Vagina (tissue), 2 donors: ENCODE results near the gene NFIX. TPM values are rescaled to one million over a fixed set of nuclear protein-coding genes. Genes with fewer than 3 reads are reported as not detected.
A peak's percentile ranks its signal among the peaks of the same experiment; 100 is the strongest.

Experiments used
- DNase-seq, 2 donors: peaks; one replicate each; pipeline ENCODE4 v3.0.0-alpha.2; 2017; ENCODE audit errors: extremely low spot score in 2 of 2
- H3K27ac ChIP-seq: fragments of 200-600 bp; sonication (generic); one replicate; pipeline ENCODE4 v1.5.1; 2019
- H3K27me3 ChIP-seq: fragments of 200-600 bp; sonication (generic); one replicate; pipeline ENCODE4 v1.5.1; 2019
- H3K36me3 ChIP-seq, 2 donors: fragments of 200-600 bp; sonication (generic); one replicate each; pipeline ENCODE4 v1.5.1; 2017 to 2019
- H3K4me1 ChIP-seq: fragments of 200-600 bp; sonication (generic); one replicate; pipeline ENCODE4 v1.5.1; 2019
- H3K4me3 ChIP-seq, 2 donors: fragments of 200-600 bp; sonication (generic); 1 replicate in 1 of 2; 2 replicates in 1 of 2; pipeline ENCODE4 v1.5.1; 2016 to 2019
- H3K9me3 ChIP-seq: fragments of 200-600 bp; sonication (generic); one replicate; pipeline ENCODE4 v1.5.1; 2019
- CTCF ChIP-seq, 3 experiments: fragments of 450-650 bp in 2 of 3; fragments of 200-600 bp in 1 of 3; sonication (generic) in 1 of 3; IDR thresholded peaks; one replicate each; pipeline ENCODE4 v1.5.1; 2017 to 2019; ENCODE audit warnings: antibody characterized with exemption in 3 of 3, mild to moderate bottlenecking in 2 of 3, moderate library complexity in 2 of 3
- POLR2A ChIP-seq, 2 donors: fragments of 450-650 bp; IDR thresholded peaks; one replicate each; pipeline ENCODE4 v1.6.1; 2017; ENCODE audit warnings: antibody characterized with exemption in 2 of 2, mild to moderate bottlenecking in 2 of 2, moderate library complexity in 2 of 2
- POLR2AphosphoS5 ChIP-seq, 2 donors: sonication (generic); formaldehyde crosslinking; IDR thresholded peaks; one replicate each; pipeline ENCODE4 v1.9.0; 2017; ENCODE audit warnings: antibody characterized with exemption in 2 of 2, mild to moderate bottlenecking in 2 of 2, low read depth in 1 of 2; ENCODE audit not compliant: insufficient read depth in 1 of 2
- intact Hi-C: fragments of 100-400 bp; cut with DNase I; formaldehyde crosslinking; loops from one replicate; pipeline ENCODE4 v1.15.1; 2023
- total RNA-seq: library from RNA; depleted of rRNA; stranded (reverse); fragments of >200 nt; gene quantifications from one replicate; pipeline ENCODE4 v1.2.3, GENCODE V29; 2016

NFIX gene
- total RNA-seq, 1 donor from 2014 or later: 81.8 TPM

- no peak overlapping the region for H3K4me3 ChIP-seq
- peaks cover 70% of the 10 kb centered on the region for H3K4me1 ChIP-seq
- TF ChIP-seq POLR2AphosphoS5 (IDR thresholded peaks at IDR 0.05; ENCODE audit: insufficient read depth in 1 of 2, low read depth in 1 of 2) (peak; percentile 30 to 85), POLR2A (IDR thresholded peaks at IDR 0.05) (no peak)
- DNase-seq: no peak
- no peaks in the 10 kb centered on the region for H3K9me3 ChIP-seq
- intact Hi-C loops: no loop called here
- no peaks in the 10 kb centered on the region for H3K27me3 ChIP-seq
- H3K36me3 ChIP-seq: peaks cover 0 to 42% of the 10 kb centered on the region in 2 donors
- H3K27ac ChIP-seq: peak overlapping the region; percentile 77
Measured at GRCh38 chr19:13079542-13079986, 84.3 kb downstream of the NFIX start.

GRCh38 chr19:13082192-13083007, 87.1 kb downstream of the NFIX start:
- TF ChIP-seq POLR2AphosphoS5 (IDR thresholded peaks at IDR 0.05; ENCODE audit: insufficient read depth in 1 of 2, low read depth in 1 of 2) (peak in 1 of 2 donors; percentile 52), CTCF (IDR thresholded peaks at IDR 0.05) (no peak)

GRCh38 chr19:13083008-13083404, 87.7 kb downstream of the NFIX start:
- Histone ChIP-seq H3K27ac (peak overlapping the region; percentile 78), H3K36me3 (peaks cover 0 to 40% of the 10 kb centered on the region in 2 donors), H3K9me3 (no peaks in the 10 kb centered on the region), H3K4me1 (peaks cover 55% of the 10 kb centered on the region), H3K4me3 (no peak overlapping the region), H3K27me3 (no peaks in the 10 kb centered on the region)
- no peak for DNase-seq
- TF ChIP-seq POLR2A (IDR thresholded peaks at IDR 0.05) (no peak), POLR2AphosphoS5 (IDR thresholded peaks at IDR 0.05; ENCODE audit: insufficient read depth in 1 of 2, low read depth in 1 of 2) (no peak), CTCF (IDR thresholded peaks at IDR 0.05) (no peak)
- intact Hi-C loops: loop anchor here (5.0 kb wide), 1 partner anchor 86 kb away; the partner anchor contains the start of gene NFIX

More at GRCh38 chr19:13082192-13083007, 87.1 kb downstream of the NFIX start:
- intact Hi-C loops: loop anchor here (5.0 kb wide), 1 partner anchor 85 kb away; the partner anchor contains the start of gene NFIX
- Histone ChIP-seq H3K9me3 (no peaks in the 10 kb centered on the region), H3K27ac (peak overlapping the region; percentile 78), H3K36me3 (peaks cover 0 to 40% of the 10 kb centered on the region in 2 donors), H3K27me3 (no peaks in the 10 kb centered on the region), H3K4me3 (no peak overlapping the region), H3K4me1 (peaks cover 61% of the 10 kb centered on the region)
- no peak for DNase-seq

GRCh38 chr19:13083627-13084026, 88.4 kb downstream of the NFIX start:
- no peak for DNase-seq
- Histone ChIP-seq H3K36me3 (peaks cover 0 to 40% of the 10 kb centered on the region in 2 donors), H3K9me3 (no peaks in the 10 kb centered on the region), H3K4me1 (peaks cover 49% of the 10 kb centered on the region), H3K27ac (peak overlapping the region; percentile 78), H3K27me3 (no peaks in the 10 kb centered on the region), H3K4me3 (no peak overlapping the region)
- intact Hi-C loops: loop anchor here (5.0 kb wide), 1 partner anchor 86 kb away; the partner anchor contains the start of gene NFIX
- TF ChIP-seq POLR2AphosphoS5 (IDR thresholded peaks at IDR 0.05; ENCODE audit: insufficient read depth in 1 of 2, low read depth in 1 of 2): no peak
- no peak for TF ChIP-seq CTCF (IDR thresholded peaks at IDR 0.05)
- no peak for TF ChIP-seq POLR2A (IDR thresholded peaks at IDR 0.05)

- H3K4me1 ChIP-seq: peaks cover 47% of the 10 kb centered on the region
- H3K4me3 ChIP-seq: no peak overlapping the region
- H3K27me3 ChIP-seq: no peaks in the 10 kb centered on the region
- DNase-seq: no peak
- TF ChIP-seq CTCF (IDR thresholded peaks at IDR 0.05): no peak
- no peak for TF ChIP-seq POLR2A (IDR thresholded peaks at IDR 0.05)
- no peak for TF ChIP-seq POLR2AphosphoS5 (IDR thresholded peaks at IDR 0.05; ENCODE audit: insufficient read depth in 1 of 2, low read depth in 1 of 2)
- intact Hi-C loops: no loop called here
- peak overlapping the region; percentile 17 for H3K27ac ChIP-seq
- no peaks in the 10 kb centered on the region for H3K9me3 ChIP-seq
- H3K36me3 ChIP-seq: peaks cover 0 to 34% of the 10 kb centered on the region in 2 donors
Measured at GRCh38 chr19:13085666-13086065, 90.4 kb downstream of the NFIX start.
